GM18951 (cell line): ENCODE data around the gene VAV2.

Source experiments
- POLR2A ChIP-seq: IDR thresholded peaks from 4 replicates; pipeline ENCODE4 v1.6.1; 2011; ENCODE audit warnings: mild to moderate bottlenecking; ENCODE audit not compliant: insufficient read length, insufficient read depth; ENCODE audit errors: extremely low read depth
- in situ Hi-C: fragments of 300-500 bp; cut with MboI; formaldehyde crosslinking; loops from one replicate; pipeline ENCODE4 v1.12.0; 2022; ENCODE audit warnings: low sequenced_read_pairs, mixed read lengths, inconsistent platforms; ENCODE audit not compliant: unreplicated experiment

The VAV2 gene

GRCh38 chr9:133978226-133978898 is 13.8 kb downstream of the VAV2 start:
- in situ Hi-C loops, result no loop called here

GRCh38 chr9:133977421-133978201 is 14.5 kb downstream of the VAV2 start:
- no peak for TF ChIP-seq POLR2A
- in situ Hi-C loops, result no loop called here

More at GRCh38 chr9:133978226-133978898, 13.8 kb downstream of the VAV2 start:
- TF ChIP-seq POLR2A, result no peak

- in situ Hi-C loops, result no loop called here
- no peak for TF ChIP-seq POLR2A
Measured at GRCh38 chr9:133976887-133977286, 15.2 kb downstream of the VAV2 start.

DNA sequence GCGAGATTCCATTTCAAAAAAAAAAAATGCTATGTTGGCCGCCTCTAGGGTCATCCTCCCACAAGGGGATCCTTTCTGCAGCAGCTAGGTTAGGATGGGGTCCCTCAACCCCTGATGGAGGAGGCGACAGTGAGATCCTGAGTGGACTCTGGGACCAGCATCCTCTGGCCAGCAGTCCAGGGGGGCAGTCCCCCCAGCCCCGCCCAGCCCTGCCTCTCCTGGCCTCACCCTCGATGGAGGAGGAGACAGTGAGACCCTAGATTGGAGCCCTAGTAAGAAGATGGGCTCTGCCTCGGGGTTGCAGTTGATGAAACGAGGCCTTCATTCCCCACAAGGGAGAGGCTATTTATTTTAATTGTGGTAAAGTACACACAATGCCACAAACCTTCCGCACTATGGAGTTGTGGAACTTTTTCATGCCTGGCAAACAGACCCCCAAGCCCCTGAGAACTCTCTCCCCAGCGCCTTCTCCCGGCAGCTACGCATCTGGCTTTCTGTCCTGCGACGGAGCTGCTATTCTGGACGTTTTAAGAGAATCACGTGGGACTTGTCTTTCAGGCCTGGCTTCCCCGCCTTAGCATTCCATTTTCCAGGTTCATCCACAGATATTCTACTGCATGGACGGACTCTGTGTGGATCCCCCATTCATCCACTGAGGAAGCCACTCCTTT is 15.8 kb downstream of the VAV2 start:
- in situ Hi-C loops, result no loop called here
- TF ChIP-seq POLR2A, result no peak

DNA sequence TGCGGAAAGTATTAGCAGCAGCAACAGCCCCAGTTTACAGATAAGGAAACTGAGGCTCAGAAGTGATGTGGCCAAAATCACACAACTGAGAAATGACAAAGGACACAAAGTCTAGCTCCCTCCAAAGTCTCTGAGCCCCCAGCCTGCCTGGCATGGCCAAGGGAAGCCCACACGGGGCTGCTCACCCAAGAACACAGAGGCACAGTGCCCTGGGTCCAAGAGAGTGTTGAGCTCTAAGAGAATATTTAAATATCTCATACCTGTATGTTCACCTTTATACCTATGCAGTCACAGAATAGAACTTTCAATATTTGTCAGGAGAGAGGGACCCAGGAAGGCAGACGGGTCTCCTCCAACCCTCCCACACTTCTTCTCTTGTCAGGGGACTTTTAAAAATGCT is 16.6 kb downstream of the VAV2 start:
- no peak for TF ChIP-seq POLR2A
- in situ Hi-C loops, result no loop called here

GRCh38 chr9:133974631-133975341 is 17.3 kb downstream of the VAV2 start:
- in situ Hi-C loops, result no loop called here
- no peak for TF ChIP-seq POLR2A

DNA sequence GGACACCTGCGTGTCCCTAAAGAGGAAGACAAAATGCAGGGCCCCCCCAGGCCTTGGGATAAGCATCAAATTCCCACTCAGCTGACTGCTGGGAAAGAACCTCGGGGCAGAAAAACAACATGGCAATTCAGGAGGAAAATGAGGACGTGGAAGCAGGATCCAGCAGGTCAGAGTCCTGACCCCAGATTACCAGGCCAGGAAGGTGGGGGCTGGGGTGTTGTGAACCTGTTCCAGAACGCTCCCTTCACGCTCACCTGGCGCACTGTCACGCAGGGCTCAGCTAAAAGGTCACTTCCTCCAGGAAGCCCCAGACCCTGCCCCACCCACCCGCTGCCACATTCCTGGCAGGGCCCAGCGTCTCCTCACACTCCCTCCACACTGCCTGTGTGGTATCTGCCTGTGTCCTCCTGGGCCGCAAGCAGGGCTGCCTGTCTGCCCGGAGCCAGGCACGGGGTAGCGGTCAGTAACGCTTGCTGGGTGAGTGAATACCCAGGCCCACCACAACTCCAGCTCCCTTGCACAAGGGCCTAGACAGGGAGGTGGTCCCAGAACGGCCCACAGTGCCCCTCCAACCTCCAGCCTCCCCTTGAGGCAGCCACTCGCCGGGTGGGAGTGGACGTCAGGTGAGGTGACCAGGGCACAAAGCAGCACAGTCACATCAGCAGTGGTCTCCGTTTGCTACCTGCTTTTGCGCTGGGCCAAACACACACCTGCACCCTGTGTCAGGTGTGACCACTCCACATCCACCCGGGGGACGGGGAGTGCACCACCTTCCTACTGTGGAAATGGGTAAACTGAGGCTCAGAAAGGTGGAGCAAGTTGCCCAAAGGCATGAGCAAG is 18.1 kb downstream of the VAV2 start:
- no peak for TF ChIP-seq POLR2A

DNA sequence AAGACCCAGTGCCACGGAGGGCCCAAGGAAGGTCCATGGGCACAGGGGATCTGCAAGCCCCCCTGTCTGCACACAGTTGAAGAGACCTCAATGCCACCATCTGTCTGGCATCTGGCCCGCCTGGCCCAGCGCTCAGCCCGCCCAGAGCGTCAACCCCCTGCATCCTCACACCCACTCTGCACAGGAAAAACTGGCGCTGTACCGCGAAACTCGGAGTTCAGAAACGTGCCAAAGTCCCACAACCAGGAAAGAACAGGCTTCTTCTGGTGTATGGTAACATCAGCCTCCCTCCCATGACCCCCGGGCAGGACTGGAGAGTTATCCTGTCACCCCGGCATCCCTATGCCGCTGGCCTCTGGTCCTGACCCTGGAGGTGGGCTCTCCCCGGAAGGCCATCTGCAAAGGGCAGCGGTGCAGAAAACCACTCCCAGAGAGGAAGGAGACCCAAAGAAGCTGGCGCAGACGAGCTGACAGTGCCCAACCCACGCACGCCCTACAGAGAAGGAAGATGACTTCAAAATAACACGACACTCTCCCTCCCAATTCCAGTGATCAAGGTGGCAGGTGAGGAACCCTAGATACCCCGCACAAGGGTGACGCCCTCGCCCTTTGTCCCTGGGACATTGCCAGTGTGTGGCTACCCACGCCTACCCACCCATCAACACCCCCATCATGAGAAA is 18.9 kb downstream of the VAV2 start:
- in situ Hi-C loops, result no loop called here
- TF ChIP-seq POLR2A, result no peak

More for the DNA sequence above, 18.1 kb downstream of the VAV2 start:
- in situ Hi-C loops, result no loop called here

DNA sequence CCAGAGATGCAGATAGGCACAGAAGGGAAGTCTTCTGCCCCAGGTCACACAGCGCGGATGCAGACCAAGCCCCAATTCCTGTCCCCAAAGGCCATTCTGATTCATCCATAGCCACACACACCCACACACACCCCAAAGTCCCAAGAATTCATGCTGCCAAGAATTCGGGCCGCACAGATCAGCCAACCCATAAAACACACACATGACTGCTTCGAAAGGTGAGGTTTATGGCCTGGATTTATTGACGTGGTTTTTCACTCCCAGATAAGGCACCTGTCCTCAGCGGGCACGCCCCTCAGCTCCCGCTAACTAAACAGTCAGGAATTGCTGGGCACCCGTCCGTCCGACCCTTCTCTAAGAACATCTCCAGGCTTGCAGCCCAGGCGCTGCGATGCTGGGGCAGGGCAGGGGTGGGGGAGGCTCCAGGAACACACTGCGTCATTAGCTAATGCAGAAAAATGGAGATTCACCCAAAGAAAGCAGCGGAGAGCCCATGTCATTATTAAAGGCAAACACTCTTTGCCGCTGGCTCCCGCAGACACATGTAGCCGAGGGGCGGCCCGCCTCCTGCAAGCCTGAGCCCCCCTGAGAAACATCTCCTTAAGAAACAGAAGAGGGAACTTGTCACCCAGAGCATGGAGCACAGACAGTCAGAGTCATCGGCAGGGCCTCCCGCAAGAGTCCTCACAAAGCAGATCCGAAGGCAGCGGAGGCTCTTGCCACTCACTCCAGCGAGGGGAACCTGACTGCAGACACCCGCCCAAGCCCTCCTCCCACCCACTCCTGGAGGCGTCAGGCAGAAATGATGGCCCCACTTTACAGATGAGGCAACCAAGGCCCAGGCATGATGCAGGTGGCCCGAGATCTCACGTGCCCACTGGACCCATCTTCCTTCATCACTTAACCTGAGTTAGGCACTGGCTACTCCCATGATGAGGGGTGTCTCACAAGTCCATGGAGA is 19.9 kb downstream of the VAV2 start:
- in situ Hi-C loops, result no loop called here

GRCh38 chr9:133971121-133971951 is 20.8 kb downstream of the VAV2 start:
- TF ChIP-seq POLR2A, result no peak
- in situ Hi-C loops, result no loop called here

More for the DNA sequence above, 19.9 kb downstream of the VAV2 start:
- no peak for TF ChIP-seq POLR2A
